HG03103 (cell line): ENCODE data around the gene ZBED4.
A peak's percentile ranks its signal among the peaks of the same experiment; 100 is the strongest.

Experiments
- ATAC-seq: cut with Tn5 transposase; IDR thresholded peaks from one replicate; pipeline ENCODE4 v1.9.1; 2021; ENCODE audit warnings: low read depth; ENCODE audit not compliant: unreplicated experiment

The ZBED4 gene

DNA sequence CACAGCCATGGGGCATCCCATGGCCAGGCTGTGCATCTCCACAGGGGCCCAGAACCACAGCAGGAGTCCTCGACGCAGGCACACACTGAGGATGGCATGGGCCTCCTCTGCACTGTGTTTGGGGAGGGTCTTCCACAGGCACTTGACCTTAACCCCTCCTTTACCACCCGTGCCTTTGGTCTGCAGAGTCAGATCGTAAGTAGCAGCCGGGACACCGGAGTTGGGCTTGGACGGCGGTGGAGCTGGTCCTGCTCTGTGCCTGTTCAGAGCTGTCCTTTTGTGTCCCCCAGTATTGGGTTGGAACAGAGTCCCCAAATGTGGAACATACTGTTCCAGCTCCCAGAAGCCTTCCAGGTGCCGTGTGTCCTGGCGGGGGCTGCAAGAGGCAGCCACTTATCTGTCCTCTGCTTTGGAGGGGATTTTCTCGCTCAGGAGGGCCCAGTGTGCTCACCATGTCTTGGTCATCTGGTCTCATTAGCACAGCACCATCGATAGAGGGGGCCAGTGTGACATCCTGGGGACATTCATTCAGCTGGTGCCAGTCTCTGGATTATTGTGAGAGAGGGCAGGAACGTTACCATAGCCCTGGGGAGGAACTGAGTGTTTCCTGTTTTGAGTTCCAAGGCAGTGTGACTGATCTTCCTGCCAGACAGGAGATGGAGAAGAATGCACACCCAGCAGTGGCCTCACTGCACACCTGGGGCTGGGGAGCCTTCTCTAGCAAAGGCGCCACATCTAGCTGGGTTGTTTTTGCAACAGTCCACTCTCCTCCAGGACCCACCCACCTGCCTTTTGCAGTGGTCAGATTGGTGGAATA is 77.2 kb downstream of the ZBED4 start:
- no peak for ATAC-seq

GRCh38 chr22:49933236-49934159 is 79.9 kb downstream of the ZBED4 start:
- no peak for ATAC-seq

GRCh38 chr22:49934160-49934890 is 80.7 kb downstream of the ZBED4 start:
- ATAC-seq, result no peak

DNA sequence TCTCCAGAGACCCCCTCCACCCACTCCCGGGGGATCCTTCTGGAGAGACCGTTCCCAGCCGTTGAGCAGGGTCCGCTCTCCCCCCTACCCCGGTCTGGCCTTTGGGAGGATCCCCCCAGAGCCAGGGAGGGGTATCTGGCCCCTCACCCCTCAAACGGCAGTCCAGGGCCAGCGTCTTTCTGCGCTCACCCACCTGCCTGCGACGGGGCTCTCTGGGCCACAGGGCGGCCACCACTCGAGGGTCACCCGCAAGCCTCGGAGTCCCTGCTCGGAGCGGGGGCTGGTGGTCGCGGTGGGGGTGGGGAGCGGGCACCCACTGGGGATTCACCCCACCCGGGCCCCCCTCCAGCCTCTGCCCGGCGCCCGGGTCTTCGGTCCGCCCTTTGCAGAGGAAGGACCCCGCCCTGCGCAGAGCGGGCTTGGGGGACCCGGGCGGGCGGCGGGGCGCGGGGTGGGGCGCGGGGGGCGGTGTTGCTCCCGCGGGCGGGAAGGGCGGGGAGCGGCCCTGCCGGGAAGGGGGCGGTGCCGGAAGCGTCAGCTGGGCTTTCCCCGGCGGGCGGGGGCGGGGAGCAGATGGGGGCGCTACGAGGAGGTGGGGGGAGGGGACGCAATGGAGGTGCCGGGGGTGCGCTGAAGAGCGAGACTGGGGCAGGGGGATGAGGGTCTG is 81.4 kb downstream of the ZBED4 start:
- ATAC-seq, result no peak

- ATAC-seq, result no peak
These were observed 81.9 kb downstream of the ZBED4 start for GRCh38 chr22:49935561-49935960.

- peak; percentile 44 for ATAC-seq
These were observed 82.7 kb downstream of the ZBED4 start for GRCh38 chr22:49936018-49936972.

- no peak for ATAC-seq
These were observed 83.5 kb downstream of the ZBED4 start for GRCh38 chr22:49936973-49937757.

- no peak for ATAC-seq
These were observed 84.3 kb downstream of the ZBED4 start for GRCh38 chr22:49937758-49938564.

DNA sequence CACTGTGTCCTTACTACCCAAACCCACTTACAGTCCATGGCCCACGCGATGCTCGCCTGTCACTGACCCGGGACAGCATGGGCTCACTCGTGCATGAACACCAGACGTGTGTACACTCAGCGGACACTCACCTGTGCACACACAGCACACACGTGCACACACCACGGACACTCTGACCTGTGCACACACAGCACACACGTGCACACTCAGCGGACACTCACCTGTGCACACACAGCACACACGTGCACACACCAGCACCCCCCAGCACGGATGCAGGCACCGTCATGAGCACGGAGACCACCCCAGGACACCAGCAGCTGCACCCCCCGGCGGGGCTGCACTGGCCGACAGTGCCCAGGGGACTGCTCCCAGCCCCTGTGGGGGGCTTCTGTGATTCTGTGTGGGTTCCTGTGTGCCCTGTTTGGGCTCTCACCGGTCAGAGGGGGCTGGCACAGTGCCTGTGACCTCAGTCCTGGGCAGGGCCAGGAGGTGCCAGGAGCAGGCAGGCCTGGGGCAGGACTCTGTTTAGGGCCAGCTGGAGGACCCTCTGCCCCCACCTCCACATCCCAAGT is 85.0 kb downstream of the ZBED4 start:
- ATAC-seq, result no peak
